SK-N-SH (cell line): Measurements from ENCODE around the gene SIGLEC9.

ENCODE experiments used
- CHD2 ChIP-seq: fragments of 150-350 bp; IDR thresholded peaks from 2 replicates; pipeline ENCODE4 v1.6.1; 2018; ENCODE audit warnings: low read length; ENCODE audit not compliant: partially characterized antibody
- CTCF ChIP-seq: fragments of 200-600 bp; sonication (generic); IDR thresholded peaks from 2 replicates; pipeline ENCODE4 v1.6.1; 2017; ENCODE audit warnings: antibody characterized with exemption, mild to moderate bottlenecking, moderate library complexity
- ELF1 ChIP-seq: IDR thresholded peaks from 2 replicates; pipeline ENCODE4 v1.4.0; 2012
- EP300 ChIP-seq, 2 experiments: IDR thresholded peaks; 2 replicates each; pipeline versions ENCODE4 v1.4.0 to v1.6.1; 2012; ENCODE audit warnings: borderline replicate concordance in 1 of 2, low read depth in 1 of 2, low read length in 1 of 2
- EZH2phosphoT487 ChIP-seq: fragments of 200-600 bp; sonication (generic); IDR thresholded peaks from 2 replicates; pipeline ENCODE4 v1.6.1; 2017; ENCODE audit warnings: low read depth, mixed run types, mild to moderate bottlenecking, antibody characterized with exemption, moderate library complexity, borderline replicate concordance
- FOSL2 ChIP-seq: IDR thresholded peaks from 2 replicates; pipeline ENCODE4 v1.4.0; 2012; ENCODE audit warnings: low read depth, mild to moderate bottlenecking, moderate library complexity, borderline replicate concordance
- FOXJ3 ChIP-seq: sonication (generic); formaldehyde crosslinking; IDR thresholded peaks from 2 replicates; pipeline ENCODE4 v1.5.1; 2020; ENCODE audit warnings: mild to moderate bottlenecking, missing genetic modification reagents
- GABPA ChIP-seq: IDR thresholded peaks from 2 replicates; pipeline ENCODE4 v1.4.0; 2012; ENCODE audit warnings: low read depth, mild to moderate bottlenecking
- PBX3 ChIP-seq: IDR thresholded peaks from 2 replicates; pipeline ENCODE4; 2012
- RCOR1 ChIP-seq: fragments of 150-350 bp; IDR thresholded peaks from 2 replicates; pipeline ENCODE4 v1.6.1; 2017; ENCODE audit warnings: antibody characterized with exemption, low read length
- REST ChIP-seq: IDR thresholded peaks from 2 replicates; pipeline ENCODE4 v1.6.1; 2012; ENCODE audit warnings: mild to moderate bottlenecking, low read depth, low read length, moderate library complexity
- TCF12 ChIP-seq: IDR thresholded peaks from 2 replicates; pipeline ENCODE4 v1.4.0; 2012
- USF1 ChIP-seq: IDR thresholded peaks from 2 replicates; pipeline ENCODE4 v1.4.0; 2012; ENCODE audit warnings: low read depth, borderline replicate concordance
- YY1 ChIP-seq: IDR thresholded peaks from 2 replicates; pipeline ENCODE4 v1.4.0; 2012; ENCODE audit warnings: low read depth, mild to moderate bottlenecking

GRCh38 chr19:51100601-51101000, 24.1 kb upstream of the SIGLEC9 start:
- TF ChIP-seq CTCF = no peak
- TF ChIP-seq EP300 (IDR thresholded peaks at IDR 0.05; ENCODE audit: borderline replicate concordance in 1 of 2, low read depth in 1 of 2, low read length in 1 of 2) = no peak
- TF ChIP-seq PBX3 = no peak
- no peak for TF ChIP-seq EZH2phosphoT487
- TF ChIP-seq FOXJ3 (CRISPR knock-in tag) = no peak
- TF ChIP-seq CHD2 = no peak
- TF ChIP-seq REST = no peak
- TF ChIP-seq YY1 = no peak
- no peak for TF ChIP-seq GABPA
- no peak for TF ChIP-seq FOSL2
- no peak for TF ChIP-seq TCF12
- no peak for TF ChIP-seq RCOR1
- no peak for TF ChIP-seq ELF1
- TF ChIP-seq USF1 = no peak
